ENCODE results near the gene DDAH1. TPM values are rescaled to one million over a fixed set of nuclear protein-coding genes. Genes with fewer than 3 reads are reported as not detected.
"Not testable (repeated sequence)": the region's sequence is repeated elsewhere in the genome, so short reads cannot be mapped to it uniquely, and the experiment has no call there.

The DDAH1 gene
- polyA plus RNA-seq, 3 donors, result 5.4 to 9.1 (median 5.6) TPM

- WGBS, 3 donors, result 63 to 78% (median 76%) methylated on average over 2 of the region's 2 CpGs
- no peak overlapping the region for H3K27ac ChIP-seq (ENCODE audit: low read depth, low read length)
These were observed 117.1 kb downstream of the DDAH1 start for GRCh38 chr1:85347908-85348307.

- not testable (repeated sequence) for H3K27ac ChIP-seq (ENCODE audit: low read depth, low read length)
- 84 to 89% (median 88%) methylated on average over 4 of the region's 4 CpGs for WGBS, 3 donors
These were observed 117.7 kb downstream of the DDAH1 start for GRCh38 chr1:85347275-85347674.

GRCh38 chr1:85344256-85344694 is 120.7 kb downstream of the DDAH1 start:
- no peak overlapping the region for H3K27ac ChIP-seq (ENCODE audit: low read depth, low read length)
- WGBS, 3 donors, result 11 to 42% (median 38%) methylated on average over 3 of the region's 3 CpGs

GRCh38 chr1:85343612-85344255 is 121.2 kb downstream of the DDAH1 start:
- H3K27ac ChIP-seq (ENCODE audit: low read depth, low read length), result no peak overlapping the region
- WGBS, 3 donors, result 25 to 45% (median 27%) methylated on average over 1 of the region's 1 CpG

GRCh38 chr1:85343213-85343611 is 121.7 kb downstream of the DDAH1 start:
- 9 to 63% (median 51%) methylated on average over 1 of the region's 1 CpG for WGBS, 3 donors
- H3K27ac ChIP-seq (ENCODE audit: low read depth, low read length), result no peak overlapping the region

- H3K27ac ChIP-seq (ENCODE audit: low read depth, low read length), result no peak overlapping the region
These were observed 122.8 kb downstream of the DDAH1 start for GRCh38 chr1:85342207-85342606.

- no peak overlapping the region for H3K27ac ChIP-seq (ENCODE audit: low read depth, low read length)
- WGBS, 3 donors, result 62 to 80% (median 78%) methylated on average over 3 of the region's 3 CpGs
These were observed 124.5 kb downstream of the DDAH1 start for GRCh38 chr1:85340427-85340826.

- no peak overlapping the region for H3K27ac ChIP-seq (ENCODE audit: low read depth, low read length)
- WGBS, 3 donors, result 59 to 80% (median 72%) methylated on average over 7 of the region's 7 CpGs
These were observed 125.1 kb downstream of the DDAH1 start for GRCh38 chr1:85339656-85340399.

- 65 to 67% (median 66%) methylated on average over 5 of the region's 5 CpGs for WGBS, 3 donors
- H3K27ac ChIP-seq (ENCODE audit: low read depth, low read length), result no peak overlapping the region
These were observed 125.9 kb downstream of the DDAH1 start for GRCh38 chr1:85339089-85339488.

- 44 to 88% (median 57%) methylated on average over 2 of the region's 2 CpGs for WGBS, 3 donors
- no peak overlapping the region for H3K27ac ChIP-seq (ENCODE audit: low read depth, low read length)
These were observed 130.0 kb downstream of the DDAH1 start for GRCh38 chr1:85334962-85335361.

GRCh38 chr1:85333186-85333585 is 131.8 kb downstream of the DDAH1 start:
- no peak overlapping the region for H3K27ac ChIP-seq (ENCODE audit: low read depth, low read length)
- WGBS, 3 donors, result 92 to 100% (median 93%) methylated on average over 1 of the region's 1 CpG

GRCh38 chr1:85332575-85332974 is 132.4 kb downstream of the DDAH1 start:
- 97 to 100% (median 100%) methylated on average over 1 of the region's 1 CpG for WGBS, 3 donors

GRCh38 chr1:85330711-85331290 is 134.2 kb downstream of the DDAH1 start:
- H3K27ac ChIP-seq (ENCODE audit: low read depth, low read length), result no peak overlapping the region
- WGBS, 3 donors, result 53 to 76% (median 55%) methylated on average over 6 of the region's 6 CpGs

More at GRCh38 chr1:85332575-85332974, 132.4 kb downstream of the DDAH1 start:
- H3K27ac ChIP-seq (ENCODE audit: low read depth, low read length), result no peak overlapping the region

GRCh38 chr1:85330214-85330631 is 134.7 kb downstream of the DDAH1 start:
- WGBS, 3 donors, result 47 to 60% (median 54%) methylated on average over 3 of the region's 3 CpGs

GRCh38 chr1:85328713-85329397 is 136.1 kb downstream of the DDAH1 start:
- WGBS, 3 donors, result 52 to 63% (median 56%) methylated on average over 3 of the region's 3 CpGs
- H3K27ac ChIP-seq (ENCODE audit: low read depth, low read length), result no peak overlapping the region

More at GRCh38 chr1:85330214-85330631, 134.7 kb downstream of the DDAH1 start:
- no peak overlapping the region for H3K27ac ChIP-seq (ENCODE audit: low read depth, low read length)

- no peak overlapping the region for H3K27ac ChIP-seq (ENCODE audit: low read depth, low read length)
- 44 to 68% (median 53%) methylated on average over 2 of the region's 2 CpGs for WGBS, 3 donors
These were observed 137.2 kb downstream of the DDAH1 start for GRCh38 chr1:85327759-85328158.

GRCh38 chr1:85326851-85327250 is 138.1 kb downstream of the DDAH1 start:
- 97 to 100% (median 100%) methylated on average over 5 of the region's 5 CpGs for WGBS, 3 donors
- no peak overlapping the region for H3K27ac ChIP-seq (ENCODE audit: low read depth, low read length)

GRCh38 chr1:85326336-85326735 is 138.6 kb downstream of the DDAH1 start:
- WGBS, 3 donors, result 63 to 68% (median 63%) methylated on average over 2 of the region's 2 CpGs
- H3K27ac ChIP-seq (ENCODE audit: low read depth, low read length), result no peak overlapping the region

- no peak overlapping the region for H3K27ac ChIP-seq (ENCODE audit: low read depth, low read length)
These were observed 139.0 kb downstream of the DDAH1 start for GRCh38 chr1:85325920-85326319.
